ENCODE results near the gene DNAAF3. TPM values are rescaled to one million over a fixed set of nuclear protein-coding genes. Genes with fewer than 3 reads are reported as not detected.

The DNAAF3 gene
- total RNA-seq, 2 experiments from 2014 or later = not detected

- no peak overlapping the region for H3K27ac Mint-ChIP-seq
Observed at GRCh38 chr19:55131421-55131820, 35.0 kb downstream of the DNAAF3 start.

GRCh38 chr19:55119053-55119452 lies 47.4 kb downstream of the DNAAF3 start:
- H3K27me3 ChIP-seq (ENCODE audit: control insufficient read depth in 1 of 2, insufficient read depth in 2 of 2, low read length in 2 of 2) = no peaks in the 10 kb centered on the region
- CTCF ChIA-PET = interaction anchor here (1.1 kb wide), 1 partner anchor 173 kb away, joined by 3 read pairs; no protein-coding TSS in a partner anchor
- ATAC-seq (ENCODE audit: poor library complexity) (no peak), DNase-seq (peak in 5 of 14 experiments; percentile 14 to 65 (median 24))
- peaks cover 6% of the 10 kb centered on the region for H3K36me3 ChIP-seq (ENCODE audit: insufficient read depth, low read length)
- peaks cover 0 to 3% of the 10 kb centered on the region in 2 experiments for H3K9me3 ChIP-seq (ENCODE audit: control insufficient read depth in 1 of 2, insufficient read depth in 1 of 2, low read length in 2 of 2)
- no peak overlapping the region for H3K27ac ChIP-seq (ENCODE audit: low read depth in 1 of 2, low read length in 2 of 2)
- H3K4me1 Mint-ChIP-seq (ENCODE audit: low read depth) = peaks cover 37% of the 10 kb centered on the region
- peaks cover 46% of the 10 kb centered on the region for H3K4me1 ChIP-seq (ENCODE audit: insufficient read depth, low read length)
- H3K4me3 ChIP-seq (ENCODE audit: low read length) = no peak overlapping the region
- no peaks in the 10 kb centered on the region for H3K9me3 Mint-ChIP-seq
- peak overlapping the region; percentile 71 for H3K27ac Mint-ChIP-seq
- TF ChIP-seq CTCF (IDR thresholded peaks at IDR 0.05) = no peak
- POLR2A ChIA-PET = interaction anchor here (1.7 kb wide), 1 partner anchor 56 kb away, joined by 5 read pairs; the partner anchor contains the start of gene RDH13
- peak overlapping the region; percentile 92 for H3K4me3 Mint-ChIP-seq
- intact Hi-C loops (cut with DNase I, micrococcal nuclease) = loop anchor here in 1 of 2 experiments (2.0 to 5.0 kb wide), 4 partner anchors 117 to 538 kb away; partner anchors contain the start of gene U2AF2
- peaks cover 7% of the 10 kb centered on the region for H3K27me3 Mint-ChIP-seq
- H3K36me3 Mint-ChIP-seq (ENCODE audit: low read depth) = peaks cover 16% of the 10 kb centered on the region

More at GRCh38 chr19:55131421-55131820, 35.0 kb downstream of the DNAAF3 start:
- Histone ChIP-seq H3K27ac (ENCODE audit: low read depth in 1 of 2, low read length in 2 of 2) (no peak overlapping the region), H3K4me3 (ENCODE audit: low read length) (no peak overlapping the region), H3K9me3 (ENCODE audit: control insufficient read depth in 1 of 2, insufficient read depth in 1 of 2, low read length in 2 of 2) (peaks cover 0 to 6% of the 10 kb centered on the region in 2 experiments), H3K36me3 (ENCODE audit: insufficient read depth, low read length) (no peaks in the 10 kb centered on the region), H3K4me1 (ENCODE audit: insufficient read depth, low read length) (no peaks in the 10 kb centered on the region), H3K27me3 (ENCODE audit: control insufficient read depth in 1 of 2, insufficient read depth in 2 of 2, low read length in 2 of 2) (peaks cover 20 to 22% of the 10 kb centered on the region in 2 experiments)
- Mint-ChIP-seq H3K9me3 (no peaks in the 10 kb centered on the region), H3K4me3 (no peak overlapping the region), H3K36me3 (ENCODE audit: low read depth) (no peaks in the 10 kb centered on the region), H3K4me1 (ENCODE audit: low read depth) (no peaks in the 10 kb centered on the region), H3K27me3 (peaks cover 55% of the 10 kb centered on the region)
- ChIA-PET POLR2A (no interaction called here), CTCF (no interaction called here)
- intact Hi-C loops (cut with DNase I, micrococcal nuclease) = loop anchor here in 1 of 2 experiments (2.0 kb wide), 1 partner anchor 65 kb away; no protein-coding TSS in a partner anchor
- DNase-seq (no peak), ATAC-seq (ENCODE audit: poor library complexity) (no peak)
- no peak for TF ChIP-seq CTCF (IDR thresholded peaks at IDR 0.05)

GRCh38 chr19:55118401-55118991 lies 47.9 kb downstream of the DNAAF3 start:
- CTCF ChIA-PET = interaction anchor here (1.5 to 2.4 kb wide), 2 partner anchors 30 to 42 kb away, joined by 5 to 8 read pairs; no protein-coding TSS in a partner anchor
- intact Hi-C loops (cut with DNase I, micrococcal nuclease) = loop anchor here in 1 of 2 experiments (2.0 to 5.0 kb wide), 4 partner anchors 116 to 539 kb away; partner anchors contain the start of gene U2AF2
- Histone ChIP-seq H3K36me3 (ENCODE audit: insufficient read depth, low read length) (peaks cover 6% of the 10 kb centered on the region), H3K4me1 (ENCODE audit: insufficient read depth, low read length) (peaks cover 47% of the 10 kb centered on the region), H3K4me3 (ENCODE audit: low read length) (peak overlapping the region; percentile 60), H3K27ac (ENCODE audit: low read depth in 1 of 2, low read length in 2 of 2) (no peak overlapping the region), H3K27me3 (ENCODE audit: control insufficient read depth in 1 of 2, insufficient read depth in 2 of 2, low read length in 2 of 2) (no peaks in the 10 kb centered on the region), H3K9me3 (ENCODE audit: control insufficient read depth in 1 of 2, insufficient read depth in 1 of 2, low read length in 2 of 2) (peaks cover 0 to 3% of the 10 kb centered on the region in 2 experiments)
- POLR2A ChIA-PET = interaction anchor here (0.6 to 1.9 kb wide), 8 partner anchors 37 to 670 kb away, joined by 3 to 10 read pairs (median 5); partner anchors contain the start of genes FIZ1, KMT5C, LENG8 and RDH13
- peak overlapping the region; percentile 92 for H3K4me3 Mint-ChIP-seq
- H3K27ac Mint-ChIP-seq = peak overlapping the region; percentile 85
- peaks cover 16% of the 10 kb centered on the region for H3K36me3 Mint-ChIP-seq (ENCODE audit: low read depth)
- peaks cover 2% of the 10 kb centered on the region for H3K27me3 Mint-ChIP-seq
- no peaks in the 10 kb centered on the region for H3K9me3 Mint-ChIP-seq
- no peak for TF ChIP-seq CTCF (IDR thresholded peaks at IDR 0.05)
- peaks cover 37% of the 10 kb centered on the region for H3K4me1 Mint-ChIP-seq (ENCODE audit: low read depth)
- ATAC-seq (ENCODE audit: poor library complexity) (no peak), DNase-seq (peak in 4 of 14 experiments; percentile 19 to 47 (median 26))

Measured in CD4-positive, alpha-beta T cell (primary cell).